Caco-2 (cell line): ENCODE results near the gene CTDSPL2. TPM values are rescaled to one million over a fixed set of nuclear protein-coding genes. Genes with fewer than 3 reads are reported as not detected.
A peak's percentile ranks its signal among the peaks of the same experiment; 100 is the strongest.

Source experiments
- BruUV-seq: library from RNA; stranded (reverse); fragments of 400-500 nt; replicated peaks from 2 replicates; lab custom pipeline; 2021; lab: Mats Ljungman, UMichigan
- CTCF ChIA-PET: fragments of 300-600 bp; sonication (Branson Sonifier 250); formaldehyde crosslinking; loops from one replicate; lab custom pipeline; 2022; ENCODE audit warnings: antibody characterized with exemption; lab: Charles Lee
- POLR2A ChIA-PET: fragments of 300-600 bp; sonication (Branson Sonifier 250); formaldehyde crosslinking; loops from one replicate; lab custom pipeline; 2022; ENCODE audit warnings: antibody characterized with exemption; lab: Charles Lee
- DNase-seq, 2 experiments: peaks; one replicate each; pipeline versions ENCODE4 v3.0.0 to v3.0.0-alpha.2; 2020 to 2022
- H3K27me3 ChIP-seq: replicated peaks from 2 replicates; pipeline ENCODE4 v1.6.0; 2011; ENCODE audit warnings: low read length; ENCODE audit not compliant: control insufficient read depth, insufficient read depth
- H3K36me3 ChIP-seq: 2 replicates; pipeline ENCODE4 v1.5.1; 2011; ENCODE audit warnings: low read length; ENCODE audit not compliant: control insufficient read depth, insufficient read depth
- H3K4me1 ChIP-seq: fragments of 250-450 bp; sonication (Bioruptor Pico); 2 replicates; pipeline ENCODE4 v1.5.1; 2020; ENCODE audit warnings: mild to moderate bottlenecking
- H3K4me3 ChIP-seq: 2 replicates; pipeline ENCODE4 v1.5.1; 2011; ENCODE audit warnings: low read depth, mild to moderate bottlenecking, control low read depth, low read length
- H3K9me3 ChIP-seq: fragments of 250-450 bp; sonication (Bioruptor Pico); 2 replicates; pipeline ENCODE4 v1.5.1; 2020; ENCODE audit warnings: mild to moderate bottlenecking, moderate library complexity
- H3K27ac Mint-ChIP-seq: one replicate; pipeline ENCODE4 v1.8.0; 2022; ENCODE audit warnings: mixed read lengths; ENCODE audit not compliant: unreplicated experiment
- H3K27me3 Mint-ChIP-seq: one replicate; pipeline ENCODE4 v1.8.0; 2022; ENCODE audit warnings: mixed read lengths; ENCODE audit not compliant: insufficient read depth, unreplicated experiment
- H3K36me3 Mint-ChIP-seq: one replicate; pipeline ENCODE4 v1.8.0; 2022; ENCODE audit warnings: mild to moderate bottlenecking, mixed read lengths; ENCODE audit not compliant: insufficient read depth, unreplicated experiment
- H3K4me1 Mint-ChIP-seq: one replicate; pipeline ENCODE4 v1.8.0; 2022; ENCODE audit warnings: low read depth, mixed read lengths; ENCODE audit not compliant: unreplicated experiment
- H3K4me3 Mint-ChIP-seq: one replicate; pipeline ENCODE4 v1.8.0; 2022; ENCODE audit warnings: mild to moderate bottlenecking, moderate library complexity, mixed read lengths; ENCODE audit not compliant: unreplicated experiment
- H3K9me3 Mint-ChIP-seq: one replicate; pipeline ENCODE4 v1.8.0; 2022; ENCODE audit warnings: mixed read lengths; ENCODE audit not compliant: unreplicated experiment
- CTCF ChIP-seq, 2 experiments: fragments of 200-600 bp in 1 of 2; IDR thresholded peaks; 1 replicate in 1 of 2; 2 replicates in 1 of 2; pipeline versions ENCODE4 v1.5.1 to v1.8.0; 2011 to 2022; ENCODE audit warnings: antibody characterized with exemption in 1 of 2, control low read depth in 1 of 2, inconsistent platforms in 1 of 2, low read depth in 1 of 2, low read length in 1 of 2, mild to moderate bottlenecking in 1 of 2, moderate library complexity in 1 of 2; ENCODE audit not compliant: insufficient read depth in 1 of 2, severe bottlenecking in 1 of 2, unreplicated experiment in 1 of 2
- intact Hi-C: fragments of 100-400 bp; cut with micrococcal nuclease; formaldehyde crosslinking; loops from one replicate; pipeline ENCODE4 v1.10.0; 2022; ENCODE audit not compliant: unreplicated experiment
- total RNA-seq: library from RNA; stranded (reverse); gene quantifications from 2 replicates; pipeline ENCODE4 v1.2.3, GENCODE V29; 2022

CTDSPL2 gene
- total RNA-seq, 1 experiment from 2014 or later, result 60.8 TPM

DNA sequence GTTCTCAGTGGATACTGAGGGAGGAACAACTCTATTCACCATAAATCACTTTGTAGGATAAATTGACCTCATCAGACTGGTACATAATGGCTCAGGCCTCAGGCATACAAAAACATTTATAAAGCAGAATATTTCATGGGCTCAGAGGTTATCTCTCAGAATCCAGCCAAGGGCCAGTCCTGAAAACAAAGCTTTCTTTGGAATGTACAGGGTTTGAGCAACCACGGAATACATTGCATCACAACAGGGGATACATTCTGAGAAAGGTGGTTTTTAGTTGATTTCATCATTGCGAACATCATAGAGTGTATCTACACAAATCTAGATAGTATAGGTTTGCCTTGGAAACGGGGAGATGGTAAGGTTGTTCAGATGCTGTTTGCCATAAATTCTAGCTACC is 33.4 kb upstream of the CTDSPL2 start:
- H3K4me1 Mint-ChIP-seq, result peaks cover 6% of the 10 kb centered on the region
- TF ChIP-seq CTCF (IDR thresholded peaks at IDR 0.05; ENCODE audit: insufficient read depth in 1 of 2, low read depth in 1 of 2, low read length in 1 of 2, severe bottlenecking in 1 of 2, unreplicated experiment in 1 of 2), result no peak

GRCh38 chr15:44394562-44394961 is 32.9 kb upstream of the CTDSPL2 start:
- TF ChIP-seq CTCF (IDR thresholded peaks at IDR 0.05; ENCODE audit: insufficient read depth in 1 of 2, low read depth in 1 of 2, low read length in 1 of 2, severe bottlenecking in 1 of 2, unreplicated experiment in 1 of 2), result no peak
- no peak overlapping the region for H3K4me3 Mint-ChIP-seq
- H3K4me1 ChIP-seq, result peaks cover 23% of the 10 kb centered on the region
- no peaks in the 10 kb centered on the region for H3K36me3 Mint-ChIP-seq
- POLR2A ChIA-PET, result interaction anchor here (1.2 kb wide), 1 partner anchor 32 kb away, joined by 5 read pairs; no protein-coding TSS in a partner anchor
- H3K27ac Mint-ChIP-seq, result peak overlapping the region; percentile 61
- H3K27me3 ChIP-seq, result no peaks in the 10 kb centered on the region
- no peaks in the 10 kb centered on the region for H3K9me3 Mint-ChIP-seq
- H3K4me1 Mint-ChIP-seq, result peaks cover 6% of the 10 kb centered on the region
- no peaks in the 10 kb centered on the region for H3K27me3 Mint-ChIP-seq
- CTCF ChIA-PET, result interaction anchor here (0.8 kb wide), 1 partner anchor 33 kb away, joined by 5 read pairs; the partner anchor contains the start of gene CTDSPL2
- intact Hi-C loops, result loop anchor here (1.0 kb wide), 1 partner anchor 33 kb away; the partner anchor contains the start of gene CTDSPL2
- TSS peak; percentile 35 for BruUV-seq
- H3K4me3 ChIP-seq, result no peak overlapping the region
- H3K36me3 ChIP-seq, result no peaks in the 10 kb centered on the region
- no peaks in the 10 kb centered on the region for H3K9me3 ChIP-seq
- DNase-seq, result no peak

More for the DNA sequence above, 33.4 kb upstream of the CTDSPL2 start:
- Histone ChIP-seq H3K4me3 (no peak overlapping the region), H3K27me3 (no peaks in the 10 kb centered on the region), H3K4me1 (peaks cover 23% of the 10 kb centered on the region), H3K36me3 (no peaks in the 10 kb centered on the region), H3K9me3 (no peaks in the 10 kb centered on the region)
- CTCF ChIA-PET, result interaction anchor here (0.8 kb wide), 1 partner anchor 33 kb away, joined by 5 read pairs; the partner anchor contains the start of gene CTDSPL2
- intact Hi-C loops, result loop anchor here (1.0 kb wide), 1 partner anchor 33 kb away; the partner anchor contains the start of gene CTDSPL2
- no peaks in the 10 kb centered on the region for H3K36me3 Mint-ChIP-seq
- H3K4me3 Mint-ChIP-seq, result no peak overlapping the region
- peak overlapping the region; percentile 61 for H3K27ac Mint-ChIP-seq
- peak; percentile 42 to 62 for DNase-seq
- no TSS peak for BruUV-seq
- no peaks in the 10 kb centered on the region for H3K27me3 Mint-ChIP-seq
- POLR2A ChIA-PET, result interaction anchor here (1.2 to 1.3 kb wide), 2 partner anchors 33 to 35 kb away, joined by 5 read pairs; no protein-coding TSS in a partner anchor
- H3K9me3 Mint-ChIP-seq, result no peaks in the 10 kb centered on the region

- no peaks in the 10 kb centered on the region for H3K9me3 Mint-ChIP-seq
- Histone ChIP-seq H3K9me3 (no peaks in the 10 kb centered on the region), H3K27me3 (no peaks in the 10 kb centered on the region), H3K36me3 (no peaks in the 10 kb centered on the region), H3K4me3 (no peak overlapping the region), H3K4me1 (peaks cover 23% of the 10 kb centered on the region)
- CTCF ChIA-PET, result interaction anchor here (0.6 kb wide), 1 partner anchor 100 kb away, joined by 3 read pairs; no protein-coding TSS in a partner anchor
- DNase-seq, result no peak
- peaks cover 6% of the 10 kb centered on the region for H3K4me1 Mint-ChIP-seq
- no peak overlapping the region for H3K4me3 Mint-ChIP-seq
- no peaks in the 10 kb centered on the region for H3K27me3 Mint-ChIP-seq
- no peaks in the 10 kb centered on the region for H3K36me3 Mint-ChIP-seq
- TF ChIP-seq CTCF (IDR thresholded peaks at IDR 0.05; ENCODE audit: insufficient read depth in 1 of 2, low read depth in 1 of 2, low read length in 1 of 2, severe bottlenecking in 1 of 2, unreplicated experiment in 1 of 2), result no peak
- no peak overlapping the region for H3K27ac Mint-ChIP-seq
- POLR2A ChIA-PET, result no interaction called here
- BruUV-seq, result no TSS peak
- intact Hi-C loops, result no loop called here
These were observed 29.6 kb upstream of the CTDSPL2 start for GRCh38 chr15:44397869-44398268.
